ENCODE results near the gene SLC22A25.
"Not testable (repeated sequence)": the region's sequence is repeated elsewhere in the genome, so short reads cannot be mapped to it uniquely, and the experiment has no call there.

The SLC22A25 gene

GRCh38 chr11:63235471-63236461 is 7.6 kb downstream of the SLC22A25 start:
- FAIRE-seq; DNase-seq (ENCODE audit: extremely low spot score, insufficient read length, low read depth): not testable (repeated sequence)

DNA sequence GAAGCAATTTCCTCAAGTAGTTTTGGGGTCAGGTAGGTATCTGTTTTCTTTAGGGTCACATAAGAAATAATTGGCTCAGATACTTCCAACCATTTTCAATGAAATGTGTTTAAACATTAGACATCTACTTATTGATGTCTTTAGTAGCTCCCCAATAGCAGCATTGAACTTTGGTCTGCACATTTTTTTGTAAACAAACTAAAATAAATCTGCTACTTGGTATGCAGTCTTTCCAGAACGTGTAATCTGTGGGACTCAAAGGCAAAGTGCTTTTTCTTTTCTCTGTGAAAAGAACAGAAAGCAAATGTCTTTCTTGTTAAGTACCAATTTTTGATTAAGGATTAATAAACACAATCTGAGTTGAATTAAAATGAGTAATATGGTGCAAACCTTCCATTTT is 13.6 kb downstream of the SLC22A25 start:
- no peak for FAIRE-seq
- DNase-seq (ENCODE audit: extremely low spot score, insufficient read length, low read depth), result no peak

DNA sequence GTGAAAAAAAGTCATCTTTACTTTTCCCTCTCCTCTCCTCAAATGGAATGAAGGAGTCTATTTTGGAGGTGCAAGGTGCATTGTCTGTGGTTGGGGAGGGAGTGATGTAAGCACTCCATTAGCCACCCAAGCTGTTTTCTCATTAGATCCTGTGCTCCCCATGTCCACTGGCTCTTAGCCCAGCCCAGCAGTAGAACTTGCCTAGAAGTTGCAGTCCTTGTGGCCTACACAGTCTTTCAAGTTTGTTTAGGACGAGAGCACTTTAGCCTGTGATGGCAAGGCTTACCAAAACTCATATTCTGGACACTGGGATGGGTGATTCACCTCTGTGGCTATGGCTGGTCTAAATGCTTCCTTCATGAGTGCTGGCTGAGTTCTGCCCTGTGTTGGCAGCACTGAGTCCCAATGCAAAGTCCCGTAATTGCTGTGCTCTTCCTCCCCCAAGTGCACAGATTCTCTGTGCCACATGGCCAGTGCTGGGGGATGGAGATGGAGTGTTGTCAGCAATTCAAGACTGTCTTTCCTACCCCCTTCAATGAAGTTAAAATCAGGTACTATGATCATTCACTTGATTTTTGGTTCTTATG is 15.8 kb downstream of the SLC22A25 start:
- FAIRE-seq (no peak), DNase-seq (ENCODE audit: extremely low spot score, insufficient read length, low read depth) (no peak)

DNA sequence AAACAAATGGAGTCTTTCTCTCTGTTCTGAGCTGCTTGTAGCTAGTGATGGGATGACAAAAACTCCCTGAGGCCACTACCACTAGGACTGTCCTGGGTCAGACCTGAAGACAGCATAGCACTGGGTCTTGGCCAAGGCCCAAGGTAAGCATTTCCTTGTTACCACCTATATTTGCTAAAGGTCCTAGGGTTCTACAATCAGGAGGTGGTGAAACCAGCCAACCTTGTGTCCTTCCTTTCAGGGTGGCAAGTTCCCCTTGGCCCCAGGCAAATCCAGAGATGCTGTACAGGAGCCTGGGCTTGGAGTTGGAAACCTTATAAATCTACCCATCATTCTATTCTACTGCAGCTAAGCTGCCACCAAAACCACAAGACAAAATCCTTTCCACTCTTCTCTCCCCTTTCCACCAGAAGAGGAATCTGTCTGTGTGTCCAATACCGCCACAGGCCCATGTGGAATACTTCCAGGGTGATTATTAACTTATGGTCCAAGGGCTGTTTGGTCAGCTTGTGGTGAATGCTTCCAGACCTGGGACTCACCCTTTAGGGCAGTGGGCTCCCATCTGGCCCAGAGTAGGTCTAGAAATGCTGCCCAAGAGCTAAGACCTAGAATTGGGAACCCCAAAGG is 16.8 kb downstream of the SLC22A25 start:
- FAIRE-seq (no peak), DNase-seq (ENCODE audit: extremely low spot score, insufficient read length, low read depth) (no peak)

GRCh38 chr11:63214093-63214492 is 29.3 kb downstream of the SLC22A25 start:
- DNase-seq (ENCODE audit: extremely low spot score, insufficient read length, low read depth), result no peak
- FAIRE-seq, result no peak

GRCh38 chr11:63212742-63213141 is 30.7 kb downstream of the SLC22A25 start:
- FAIRE-seq, result no peak
- no peak for DNase-seq (ENCODE audit: extremely low spot score, insufficient read length, low read depth)

GRCh38 chr11:63210111-63210510 is 33.3 kb downstream of the SLC22A25 start:
- FAIRE-seq, result no peak
- no peak for DNase-seq (ENCODE audit: extremely low spot score, insufficient read length, low read depth)
